GM23248 (cell line): ENCODE measurements around the gene SMPD3. TPM values are rescaled to one million over a fixed set of nuclear protein-coding genes. Genes with fewer than 3 reads are reported as not detected.
A peak's percentile ranks its signal among the peaks of the same experiment; 100 is the strongest.

Experiments
- DNase-seq: peaks from one replicate; pipeline ENCODE4 v3.0.0-alpha.2; 2015
- H2AFZ ChIP-seq: fragments of 200-600 bp; sonication (generic); 2 replicates; pipeline ENCODE4 v1.6.1; 2016; ENCODE audit warnings: antibody characterized with exemption
- H3F3A ChIP-seq: fragments of 200-600 bp; sonication (generic); 2 replicates; pipeline ENCODE4 v1.6.1; 2016; ENCODE audit warnings: mild to moderate bottlenecking, antibody characterized with exemption, mixed run types; ENCODE audit not compliant: insufficient read depth
- H3K27ac ChIP-seq: fragments of 200-600 bp; sonication (generic); 2 replicates; pipeline ENCODE4 v1.5.1; 2016; ENCODE audit warnings: mild to moderate bottlenecking
- H3K27me3 ChIP-seq: fragments of 200-600 bp; sonication (generic); replicated peaks from 2 replicates; pipeline ENCODE4 v1.6.1; 2016; ENCODE audit warnings: mild to moderate bottlenecking; ENCODE audit not compliant: insufficient read depth
- H3K36me3 ChIP-seq: fragments of 200-600 bp; sonication (generic); 2 replicates; pipeline ENCODE4 v1.6.1; 2016; ENCODE audit warnings: low read depth, mild to moderate bottlenecking
- H3K4me1 ChIP-seq: fragments of 200-600 bp; sonication (generic); 2 replicates; pipeline ENCODE4 v1.6.1; 2016; ENCODE audit warnings: mild to moderate bottlenecking; ENCODE audit not compliant: insufficient read depth
- H3K4me2 ChIP-seq: fragments of 200-600 bp; sonication (generic); one replicate; pipeline ENCODE4 v1.6.1; 2016; ENCODE audit warnings: mild to moderate bottlenecking; ENCODE audit not compliant: unreplicated experiment
- H3K4me3 ChIP-seq: fragments of 200-600 bp; sonication (generic); 2 replicates; pipeline ENCODE4 v1.5.1; 2016; ENCODE audit warnings: mild to moderate bottlenecking
- H3K79me2 ChIP-seq: fragments of 200-600 bp; sonication (generic); 2 replicates; pipeline ENCODE4 v1.6.1; 2016; ENCODE audit warnings: mild to moderate bottlenecking; ENCODE audit not compliant: insufficient read depth
- H3K9ac ChIP-seq: fragments of 200-600 bp; sonication (generic); 2 replicates; pipeline ENCODE4 v1.6.1; 2016; ENCODE audit warnings: mild to moderate bottlenecking
- H3K9me2 ChIP-seq: fragments of 200-600 bp; sonication (generic); 2 replicates; pipeline ENCODE4 v1.6.1; 2016; ENCODE audit warnings: mixed run types, mild to moderate bottlenecking, moderate library complexity; ENCODE audit not compliant: insufficient read depth
- H3K9me3 ChIP-seq: fragments of 200-600 bp; sonication (generic); one replicate; pipeline ENCODE4 v1.6.1; 2017; ENCODE audit warnings: low read depth
- H4K20me1 ChIP-seq: fragments of 200-600 bp; sonication (generic); 2 replicates; pipeline ENCODE4 v1.6.0; 2016; ENCODE audit not compliant: insufficient read depth
- EZH2 ChIP-seq: fragments of 200-600 bp; sonication (generic); IDR thresholded peaks from 2 replicates; pipeline ENCODE4 v1.6.1; 2018; ENCODE audit warnings: antibody characterized with exemption, mild to moderate bottlenecking; ENCODE audit not compliant: insufficient read depth, poor library complexity, severe bottlenecking
- EZH2phosphoT487 ChIP-seq: fragments of 200-600 bp; sonication (generic); IDR thresholded peaks from 2 replicates; pipeline ENCODE4 v1.6.1; 2018; ENCODE audit warnings: antibody characterized with exemption, moderate library complexity, mild to moderate bottlenecking, low read depth; ENCODE audit not compliant: insufficient read depth
- WGBS, 2 experiments: methylation state at CpG; one replicate each; pipeline ENCODE4 v1.1.6; 2015 to 2017; ENCODE audit warnings: low lambda C conversion rate in 2 of 2, low coverage in 1 of 2; ENCODE audit errors: missing lambda C conversion rate in 2 of 2; 5-methylcytosine and 5-hydroxymethylcytosine counted together
- in situ Hi-C: fragments of 300-500 bp; cut with MboI; formaldehyde crosslinking; loops from 2 replicates; pipeline ENCODE4 v1.15.0; 2020
- polyA plus RNA-seq: library from polyadenylated mRNA; unstranded; fragments of >200 nt; fragmentation: Nextera tagmentation; extraction: Ambion mirVana; gene quantifications from 2 replicates; pipeline ENCODE4 v1.2.1, GENCODE V29; 2016
- total RNA-seq: library from RNA; depleted of rRNA; stranded (reverse); fragments of >200 nt; shearing (Covaris generic); gene quantifications from 2 replicates; pipeline ENCODE4 v1.2.3, GENCODE V29; 2014

The SMPD3 gene
- total and polyA plus RNA-seq, 2 experiments from 2014 or later, result 0.24 to 0.32 TPM

- DNase-seq, result no peak
- H3K4me1 ChIP-seq, result peaks cover 24% of the 10 kb centered on the region
Measured at GRCh38 chr16:68399456-68399855, 48.9 kb downstream of the SMPD3 start.

DNA sequence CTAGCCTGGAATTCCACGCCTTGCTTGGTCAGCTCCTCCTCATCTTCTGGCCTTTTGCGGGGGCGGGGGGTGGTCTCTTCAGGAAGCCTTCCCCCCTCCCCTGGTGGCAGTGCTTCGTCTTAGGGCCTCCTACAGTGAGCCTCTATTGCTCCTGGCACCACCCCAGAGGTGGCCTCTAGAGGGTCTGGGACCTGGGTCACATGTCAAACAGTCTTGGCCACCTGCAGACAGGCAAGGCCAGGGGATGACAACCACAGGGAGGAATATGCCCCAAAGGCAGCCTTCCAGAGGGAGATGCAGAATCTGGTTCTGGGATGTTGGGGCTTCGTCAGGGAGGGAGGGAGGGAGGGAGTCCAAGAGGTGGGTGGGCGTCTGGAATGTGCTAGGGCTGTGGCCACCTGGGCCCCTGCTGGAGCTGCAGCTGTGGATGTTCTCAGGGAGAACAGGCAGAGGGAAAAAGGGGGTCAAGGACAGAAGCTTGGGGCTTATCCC, 50.6 kb downstream of the SMPD3 start:
- in situ Hi-C loops, result loop anchor here (10.0 kb wide), 1 partner anchor 107 kb away; no protein-coding TSS in a partner anchor
- no peak overlapping the region for H2AFZ ChIP-seq
- TF ChIP-seq EZH2 (no peak), EZH2phosphoT487 (no peak)
- H3K27ac ChIP-seq, result no peak overlapping the region
- no peak for DNase-seq
- no peaks in the 10 kb centered on the region for H4K20me1 ChIP-seq
- peaks cover 16% of the 10 kb centered on the region for H3K4me1 ChIP-seq
- H3K9me2 ChIP-seq, result no peaks in the 10 kb centered on the region
- H3F3A ChIP-seq, result peaks cover 17% of the 10 kb centered on the region
- H3K9me3 ChIP-seq, result no peaks in the 10 kb centered on the region
- H3K79me2 ChIP-seq, result no peaks in the 10 kb centered on the region
- no peak overlapping the region for H3K4me3 ChIP-seq
- no peaks in the 10 kb centered on the region for H3K36me3 ChIP-seq
- H3K27me3 ChIP-seq, result no peaks in the 10 kb centered on the region
- H3K9ac ChIP-seq, result no peak overlapping the region
- no peak overlapping the region for H3K4me2 ChIP-seq
- WGBS, 2 experiments, result 61 to 64% methylated on average over 4 to 6 of the region's 6 CpGs

More at GRCh38 chr16:68399456-68399855, 48.9 kb downstream of the SMPD3 start:
- H3F3A ChIP-seq, result peaks cover 27% of the 10 kb centered on the region
- no peak overlapping the region for H3K9ac ChIP-seq
- H3K4me3 ChIP-seq, result no peak overlapping the region
- H3K27me3 ChIP-seq, result no peaks in the 10 kb centered on the region
- H3K36me3 ChIP-seq, result no peaks in the 10 kb centered on the region
- H3K4me2 ChIP-seq, result no peak overlapping the region
- 88 to 89% methylated on average over 3 of the region's 3 CpGs for WGBS, 2 experiments
- no peaks in the 10 kb centered on the region for H3K9me3 ChIP-seq
- no peaks in the 10 kb centered on the region for H3K9me2 ChIP-seq
- H4K20me1 ChIP-seq, result no peaks in the 10 kb centered on the region
- in situ Hi-C loops, result loop anchor here (10.0 kb wide), 1 partner anchor 105 kb away; no protein-coding TSS in a partner anchor
- no peak overlapping the region for H2AFZ ChIP-seq
- TF ChIP-seq EZH2 (no peak), EZH2phosphoT487 (no peak)
- H3K79me2 ChIP-seq, result no peaks in the 10 kb centered on the region
- no peak overlapping the region for H3K27ac ChIP-seq

DNA sequence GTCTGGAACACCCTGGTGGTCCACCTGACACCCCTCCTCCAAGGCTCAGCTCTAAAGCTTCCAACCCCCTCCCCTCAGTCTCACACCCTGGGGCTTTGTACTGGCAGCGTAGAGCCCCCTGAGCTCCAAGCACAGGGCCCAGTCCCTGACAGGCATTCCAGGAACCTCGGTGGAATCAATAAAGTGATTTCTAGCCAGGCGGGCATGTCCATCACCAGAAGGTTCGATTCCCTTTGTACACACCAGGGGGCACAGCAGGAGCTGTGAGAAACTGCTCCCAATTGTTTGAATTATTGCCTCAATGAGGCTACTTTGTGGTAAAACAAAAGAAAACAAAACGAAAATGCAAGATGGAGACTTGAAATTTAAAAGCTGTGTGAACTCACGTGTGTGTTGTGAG, 51.8 kb downstream of the SMPD3 start:
- H3K36me3 ChIP-seq, result no peaks in the 10 kb centered on the region
- no peaks in the 10 kb centered on the region for H3K9me3 ChIP-seq
- H2AFZ ChIP-seq, result no peak overlapping the region
- H3K4me3 ChIP-seq, result no peak overlapping the region
- WGBS, 2 experiments, result 10 to 11% methylated on average over 6 of the region's 6 CpGs
- H3K9ac ChIP-seq, result no peak overlapping the region
- H3K79me2 ChIP-seq, result no peaks in the 10 kb centered on the region
- TF ChIP-seq EZH2 (no peak), EZH2phosphoT487 (no peak)
- DNase-seq, result peak; percentile 83
- H3K27me3 ChIP-seq, result no peaks in the 10 kb centered on the region
- H3K9me2 ChIP-seq, result no peaks in the 10 kb centered on the region
- peaks cover 3% of the 10 kb centered on the region for H3K4me1 ChIP-seq
- H3K27ac ChIP-seq, result no peak overlapping the region
- no peaks in the 10 kb centered on the region for H4K20me1 ChIP-seq
- H3K4me2 ChIP-seq, result no peak overlapping the region
- in situ Hi-C loops, result loop anchor here (10.0 kb wide), 1 partner anchor 108 kb away; no protein-coding TSS in a partner anchor
- H3F3A ChIP-seq, result peaks cover 4% of the 10 kb centered on the region; the same call in 1 of the 2 replicates

DNA sequence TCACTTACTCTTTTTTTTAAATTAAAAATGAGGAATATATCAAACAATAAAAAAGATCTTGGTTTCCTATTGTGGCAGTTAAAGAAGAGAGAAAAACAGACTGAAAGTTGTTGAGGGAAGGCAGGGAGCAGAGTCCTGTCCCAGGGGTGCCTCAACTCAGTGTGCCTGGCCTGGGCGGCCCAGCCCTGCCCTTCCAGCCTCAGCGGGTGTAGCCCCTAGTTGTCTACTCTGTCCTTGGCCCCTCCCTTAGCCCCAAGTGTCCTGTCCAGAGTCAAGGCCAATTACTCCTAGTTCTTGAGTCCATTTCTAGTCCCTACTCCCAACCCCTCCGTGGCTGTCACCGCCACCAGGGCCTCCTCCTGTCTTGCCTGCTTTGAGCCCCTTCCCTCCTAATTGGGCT, 52.5 kb downstream of the SMPD3 start:
- H2AFZ ChIP-seq, result no peak overlapping the region
- no peak overlapping the region for H3K4me3 ChIP-seq
- no peaks in the 10 kb centered on the region for H4K20me1 ChIP-seq
- no peak overlapping the region for H3K9ac ChIP-seq
- H3K9me2 ChIP-seq, result no peaks in the 10 kb centered on the region
- in situ Hi-C loops, result loop anchor here (10.0 kb wide), 1 partner anchor 109 kb away; no protein-coding TSS in a partner anchor
- no peak overlapping the region for H3K27ac ChIP-seq
- H3K36me3 ChIP-seq, result no peaks in the 10 kb centered on the region
- no peaks in the 10 kb centered on the region for H3K27me3 ChIP-seq
- TF ChIP-seq EZH2, result no peak
- TF ChIP-seq EZH2phosphoT487, result no peak
- no peaks in the 10 kb centered on the region for H3K4me1 ChIP-seq
- DNase-seq, result no peak
- H3F3A ChIP-seq, result no peaks in the 10 kb centered on the region
- no peaks in the 10 kb centered on the region for H3K9me3 ChIP-seq
- no peak overlapping the region for H3K4me2 ChIP-seq
- no peaks in the 10 kb centered on the region for H3K79me2 ChIP-seq
- 73% methylated on average over 4 of the region's 4 CpGs for WGBS, 2 experiments
